Mucosa of gallbladder (tissue), 1 donor: ENCODE measurements around the gene GOLIM4. TPM values are rescaled to one million over a fixed set of nuclear protein-coding genes. Genes with fewer than 3 reads are reported as not detected.
"Not testable (repeated sequence)": the region's sequence is repeated elsewhere in the genome, so short reads cannot be mapped to it uniquely, and the experiment has no call there.

Experiments
- DNase-seq: peaks from one replicate; pipeline ENCODE4 v3.0.0-alpha.2; 2020; ENCODE audit warnings: low spot score
- total RNA-seq: library from RNA; stranded (reverse); gene quantifications from one replicate; pipeline ENCODE4 v1.2.1, GENCODE V29; 2021
- donor health status: DM: no; HTN: no; CAD: no.

GOLIM4 gene
- total RNA-seq, 1 donor from 2014 or later: 76.6 TPM

DNA sequence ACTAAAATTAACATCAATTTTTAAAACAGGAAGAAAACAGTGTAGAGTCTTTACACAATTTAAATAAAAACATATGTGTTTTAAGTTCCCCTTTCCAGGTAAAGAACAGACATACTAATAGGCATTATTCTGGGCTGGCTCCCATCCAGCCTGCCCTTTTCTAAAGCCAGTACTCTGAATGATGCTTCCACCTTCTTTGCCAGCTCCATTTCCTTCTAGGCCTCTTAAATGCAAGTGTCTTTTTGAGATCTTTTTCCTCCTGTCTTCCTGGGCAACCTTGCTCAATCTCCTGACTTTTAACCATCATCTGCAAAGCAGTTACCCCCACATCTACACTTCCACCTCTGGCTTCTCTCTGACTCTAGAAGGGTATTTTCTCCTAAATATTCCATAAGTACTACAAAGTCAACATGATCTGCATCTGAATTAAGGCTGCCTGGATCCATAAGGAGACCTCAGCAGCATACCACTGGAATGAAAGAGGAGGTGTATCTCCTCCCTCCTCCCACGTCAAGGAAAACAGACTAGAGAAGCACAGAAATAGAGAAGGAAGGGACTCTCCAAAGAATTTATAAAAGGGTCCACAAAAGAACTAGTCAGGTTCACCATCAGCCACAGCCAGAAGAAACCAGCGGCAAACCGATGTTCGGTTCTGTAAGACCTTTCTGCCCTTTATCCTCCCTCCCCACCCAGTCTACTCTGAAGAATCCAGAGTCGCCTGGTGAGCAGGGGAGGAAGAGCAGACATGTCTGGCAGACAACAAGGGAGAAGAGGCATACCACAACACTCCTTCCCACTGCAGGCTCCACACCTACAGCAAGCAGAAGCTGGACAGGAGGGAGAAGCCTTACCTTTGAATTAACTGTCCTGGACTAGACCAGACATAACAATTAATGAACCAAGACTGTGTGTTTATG lies 47.1 kb downstream of the GOLIM4 start:
- DNase-seq: no peak

DNA sequence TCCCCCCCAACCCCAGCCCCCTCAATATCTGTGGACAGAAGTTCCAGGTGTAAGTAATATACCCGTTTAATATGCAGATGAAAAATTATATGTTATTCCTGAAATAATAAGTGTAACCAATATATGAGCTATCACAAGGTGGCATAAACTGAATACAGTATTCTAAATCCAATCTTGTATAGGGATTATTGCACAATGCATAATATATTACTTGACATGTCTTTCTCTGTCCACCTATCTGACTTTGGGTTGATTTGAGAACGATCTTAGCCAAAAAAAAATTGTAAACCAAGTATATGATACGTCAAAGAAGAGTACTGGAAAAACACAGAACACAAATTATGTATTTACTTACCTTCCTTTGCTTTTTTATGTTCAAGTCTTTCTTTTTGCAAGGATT lies 47.8 kb downstream of the GOLIM4 start:
- no peak for DNase-seq

DNA sequence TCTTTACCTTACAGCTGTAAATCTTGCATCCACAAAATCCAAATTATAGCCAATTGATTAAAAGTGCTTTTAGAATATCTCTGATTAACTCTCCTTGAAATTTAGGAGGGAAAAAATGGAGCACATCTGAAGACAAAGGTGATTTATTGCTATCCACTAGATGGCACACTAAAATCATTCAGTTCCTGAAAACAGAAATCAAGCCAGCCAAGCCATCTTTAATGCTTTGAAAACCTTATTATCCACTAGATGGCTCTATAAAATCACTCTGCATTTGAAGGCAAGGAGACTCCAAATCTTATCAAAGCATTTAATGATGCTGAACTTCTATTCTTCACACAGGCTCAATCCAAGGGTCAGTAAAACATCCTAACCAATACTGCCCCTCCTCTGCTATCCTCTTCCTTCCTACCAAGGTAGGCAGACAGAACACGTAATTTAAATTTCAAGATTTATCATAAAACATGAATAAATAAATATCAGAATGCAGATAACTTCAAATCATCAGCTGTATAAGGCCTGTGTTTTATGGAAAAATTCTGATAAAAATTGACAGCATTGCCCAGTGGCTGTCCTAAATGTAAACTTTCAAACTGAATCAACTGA lies 48.4 kb downstream of the GOLIM4 start:
- DNase-seq: no peak

GRCh38 chr3:168044049-168044448 lies 51.7 kb downstream of the GOLIM4 start:
- no peak for DNase-seq

DNA sequence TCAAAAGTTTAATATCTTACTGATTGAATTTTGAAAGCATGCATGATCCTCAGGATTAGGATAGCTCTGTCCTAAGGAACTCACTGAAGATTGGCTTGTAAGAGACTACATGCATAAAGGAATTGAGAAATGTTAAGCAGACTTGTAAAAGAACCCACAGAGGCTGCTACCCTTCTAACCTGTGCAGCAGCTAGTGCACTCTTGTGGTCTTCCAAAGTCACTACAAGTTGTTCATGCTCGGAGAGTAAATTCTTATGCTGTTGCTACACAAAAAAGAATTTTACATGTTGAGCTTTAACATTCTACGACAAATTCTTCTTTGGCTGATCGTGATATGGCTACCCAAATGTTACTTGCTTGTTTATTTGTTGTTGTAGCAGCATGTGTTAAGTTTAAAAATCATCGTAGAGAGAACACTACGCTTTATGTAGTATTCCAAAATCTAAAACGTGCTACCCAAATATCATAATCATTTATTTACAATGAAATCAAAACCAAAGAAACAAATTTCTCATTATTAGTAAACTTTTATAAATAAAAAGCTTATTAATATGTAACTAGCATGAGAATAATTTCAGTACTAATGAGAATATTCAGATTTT lies 55.0 kb downstream of the GOLIM4 start:
- no peak for DNase-seq

GRCh38 chr3:168037020-168037419 lies 58.7 kb downstream of the GOLIM4 start:
- DNase-seq: no peak

- no peak for DNase-seq
Measured at GRCh38 chr3:168036619-168037018, 59.1 kb downstream of the GOLIM4 start.

GRCh38 chr3:168034152-168034928 lies 61.4 kb downstream of the GOLIM4 start:
- no peak for DNase-seq

GRCh38 chr3:168030577-168030976 lies 65.1 kb downstream of the GOLIM4 start:
- DNase-seq: no peak

- no peak for DNase-seq
Measured at GRCh38 chr3:168029705-168030104, 66.0 kb downstream of the GOLIM4 start.

DNA sequence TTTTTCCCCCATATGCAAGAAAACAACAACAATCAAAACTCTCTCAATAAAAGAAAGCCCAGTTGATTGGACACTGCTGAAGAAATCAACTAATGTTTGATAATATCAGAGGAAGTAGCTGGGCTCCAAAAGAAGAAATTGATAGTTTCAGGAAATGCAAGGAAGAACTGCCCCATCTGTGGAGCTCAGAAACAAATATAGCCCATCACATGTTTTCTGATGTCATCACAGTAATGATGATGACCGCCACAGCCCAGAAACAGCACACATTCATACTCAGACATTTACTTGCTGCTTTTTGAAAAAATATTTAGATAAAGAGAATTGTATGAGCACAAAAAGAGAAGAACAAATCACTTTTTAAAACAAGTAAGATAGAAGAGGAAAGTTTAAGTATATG lies 67.6 kb downstream of the GOLIM4 start:
- DNase-seq: no peak

GRCh38 chr3:168026764-168027163 lies 69.0 kb downstream of the GOLIM4 start:
- no peak for DNase-seq

- no peak for DNase-seq
Measured at GRCh38 chr3:168025076-168025475, 70.6 kb downstream of the GOLIM4 start.

DNA sequence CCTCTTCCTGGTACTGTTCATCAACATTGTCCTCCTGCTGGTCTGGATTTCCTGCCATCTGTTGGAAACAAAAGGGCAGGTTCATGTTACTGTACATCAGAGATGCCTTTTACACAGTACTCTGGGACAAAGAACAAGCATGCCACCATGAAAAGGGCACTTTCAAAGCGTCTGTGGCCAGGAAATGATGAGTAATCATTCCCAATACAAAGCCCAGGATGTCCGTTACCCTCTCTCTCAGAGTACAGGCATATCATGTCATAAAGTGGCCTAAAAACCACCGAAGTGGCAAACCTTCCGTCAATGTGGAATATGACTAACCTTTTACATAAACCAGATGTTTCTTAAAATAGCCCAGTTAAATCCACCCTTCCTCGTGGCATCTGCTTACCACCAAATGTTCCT lies 71.2 kb downstream of the GOLIM4 start:
- no peak for DNase-seq

DNA sequence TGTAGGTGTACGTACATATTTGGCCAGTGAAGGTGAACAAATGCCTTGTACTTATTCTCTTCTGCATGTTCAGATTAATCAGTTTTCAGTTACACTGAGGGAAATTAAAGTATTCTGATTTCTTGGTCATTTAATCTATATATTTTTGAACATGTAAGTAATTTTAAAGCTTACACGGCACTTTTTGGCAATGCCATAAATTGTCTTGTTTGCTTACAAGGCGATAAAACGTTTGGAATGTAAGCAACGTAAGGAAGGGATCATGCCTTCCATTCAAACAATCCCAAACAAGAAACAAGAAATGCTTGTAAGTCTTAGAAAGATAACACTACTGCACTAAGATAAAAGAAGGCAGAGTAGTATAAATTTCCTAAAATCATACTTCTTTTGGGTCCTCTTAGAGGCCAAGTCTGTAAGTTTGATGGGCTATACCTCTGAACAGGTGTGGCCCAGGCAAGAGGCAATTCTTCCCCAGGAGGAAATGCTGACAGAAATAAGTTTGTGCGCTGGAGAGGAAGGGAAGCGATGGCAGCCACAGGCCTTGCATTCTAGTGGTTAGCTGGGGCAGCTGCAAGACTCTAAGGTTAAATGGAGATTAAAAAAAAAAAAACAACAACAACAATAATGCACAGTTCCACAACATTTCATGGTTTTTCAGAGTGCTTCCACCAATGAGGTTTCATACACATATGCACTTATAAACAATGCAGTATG lies 73.8 kb downstream of the GOLIM4 start:
- DNase-seq: no peak

- DNase-seq: not testable (repeated sequence)
Measured at GRCh38 chr3:168011280-168011679, 84.4 kb downstream of the GOLIM4 start.

GRCh38 chr3:168006584-168006983 lies 89.1 kb downstream of the GOLIM4 start:
- DNase-seq: no peak

DNA sequence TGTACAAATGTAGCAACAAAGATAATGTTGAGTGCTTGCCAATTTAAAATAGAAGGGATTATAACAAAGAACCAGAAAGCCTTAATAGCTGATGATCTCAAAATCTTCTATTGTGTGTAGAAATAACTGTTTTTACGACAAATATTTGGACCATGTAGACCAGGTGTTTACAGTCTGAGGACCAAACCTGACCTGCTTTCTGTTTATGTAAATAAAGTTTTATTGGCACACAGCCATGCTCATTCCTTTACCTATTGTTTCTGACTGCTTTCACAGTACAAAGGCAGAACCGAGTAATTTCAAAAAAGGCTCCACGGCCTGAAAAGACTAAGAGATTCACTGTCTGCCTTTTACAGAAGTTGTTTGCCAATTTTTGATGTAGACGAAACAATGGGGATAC lies 91.8 kb downstream of the GOLIM4 start:
- no peak for DNase-seq

- DNase-seq: no peak
Measured at GRCh38 chr3:168002786-168003368, 92.8 kb downstream of the GOLIM4 start.

DNA sequence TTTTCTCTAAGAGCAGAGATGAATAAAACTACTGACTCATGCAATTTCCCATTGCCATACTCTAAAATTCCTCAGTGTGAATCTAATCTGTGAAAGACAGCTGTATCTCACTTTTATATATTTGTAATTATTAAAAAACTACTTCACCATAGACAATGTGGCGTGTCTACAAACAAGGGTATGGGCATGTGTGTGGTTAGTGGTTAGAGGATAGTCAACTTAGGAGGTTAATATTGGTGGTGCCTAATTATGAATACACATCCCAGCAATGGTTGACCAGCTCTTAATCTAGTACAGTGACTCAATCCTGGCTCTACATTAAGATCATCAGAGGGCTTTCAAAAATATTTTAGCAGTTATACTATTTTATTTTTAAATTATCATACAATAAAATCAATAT lies 94.5 kb downstream of the GOLIM4 start:
- DNase-seq: no peak

GRCh38 chr3:167998253-167998652 lies 97.5 kb downstream of the GOLIM4 start:
- DNase-seq: no peak
